Motor neuron (in vitro differentiated cells): ENCODE measurements around the gene DOC2A. TPM values are rescaled to one million over a fixed set of nuclear protein-coding genes. Genes with fewer than 3 reads are reported as not detected.
A peak's percentile ranks its signal among the peaks of the same experiment; 100 is the strongest.

ENCODE experiments used
- ATAC-seq, 8 experiments: fragments of 200-7000 bp; cut with Tn5 transposase; replicated peaks in 6 of 8; 2 replicates each; pipeline ENCODE4 v1.8.0; 2021; ENCODE audit warnings: mild to moderate bottlenecking in 8 of 8, moderate library complexity in 8 of 8
- H3K27ac ChIP-seq, 2 donors: fragments of 250-450 bp; sonication (Bioruptor Pico); 2 replicates each; pipeline ENCODE4 v1.9.0; 2021; ENCODE audit warnings: antibody characterized with exemption in 2 of 2, mild to moderate bottlenecking in 2 of 2, moderate library complexity in 1 of 2
- H3K4me1 ChIP-seq, 2 donors: fragments of 250-450 bp; sonication (Bioruptor Pico); replicated peaks in 1 of 2; 2 replicates each; pipeline ENCODE4 v1.6.1; 2021; ENCODE audit warnings: antibody characterized with exemption in 2 of 2, mild to moderate bottlenecking in 2 of 2, moderate library complexity in 1 of 2
- H3K4me3 ChIP-seq, 5 donors: fragments of 250-450 bp; sonication (Bioruptor Pico); 2 replicates each; pipeline ENCODE4 v1.9.0; 2021; ENCODE audit warnings: antibody characterized with exemption in 5 of 5, mild to moderate bottlenecking in 5 of 5, moderate library complexity in 4 of 5
- WGBS, 10 experiments: fragments of 450-650 bp; shearing (Covaris generic); methylation state at CpG; one replicate each; pipeline ENCODE4 v1.0.0; 2022; 5-methylcytosine and 5-hydroxymethylcytosine counted together
- in situ Hi-C, 9 experiments: fragments of 400-800 bp; cut with MboI; loops; one replicate each; pipeline ENCODE4 v1.15.0; 2021; ENCODE audit warnings: low sequenced_read_pairs in 9 of 9, low pct_unique_long_range_greater_than_20kb in 2 of 9; ENCODE audit not compliant: unreplicated experiment in 9 of 9
- total RNA-seq, 8 experiments: library from RNA; unstranded; fragments of 300-600 nt; gene quantifications; 2 replicates each; pipeline versions ENCODE4 v1.2.3 to v1.2.4, GENCODE V29; 2022

Gene DOC2A
- total RNA-seq, 8 experiments from 2014 or later: 0.31 to 8.1 (median 4.0) TPM

DNA sequence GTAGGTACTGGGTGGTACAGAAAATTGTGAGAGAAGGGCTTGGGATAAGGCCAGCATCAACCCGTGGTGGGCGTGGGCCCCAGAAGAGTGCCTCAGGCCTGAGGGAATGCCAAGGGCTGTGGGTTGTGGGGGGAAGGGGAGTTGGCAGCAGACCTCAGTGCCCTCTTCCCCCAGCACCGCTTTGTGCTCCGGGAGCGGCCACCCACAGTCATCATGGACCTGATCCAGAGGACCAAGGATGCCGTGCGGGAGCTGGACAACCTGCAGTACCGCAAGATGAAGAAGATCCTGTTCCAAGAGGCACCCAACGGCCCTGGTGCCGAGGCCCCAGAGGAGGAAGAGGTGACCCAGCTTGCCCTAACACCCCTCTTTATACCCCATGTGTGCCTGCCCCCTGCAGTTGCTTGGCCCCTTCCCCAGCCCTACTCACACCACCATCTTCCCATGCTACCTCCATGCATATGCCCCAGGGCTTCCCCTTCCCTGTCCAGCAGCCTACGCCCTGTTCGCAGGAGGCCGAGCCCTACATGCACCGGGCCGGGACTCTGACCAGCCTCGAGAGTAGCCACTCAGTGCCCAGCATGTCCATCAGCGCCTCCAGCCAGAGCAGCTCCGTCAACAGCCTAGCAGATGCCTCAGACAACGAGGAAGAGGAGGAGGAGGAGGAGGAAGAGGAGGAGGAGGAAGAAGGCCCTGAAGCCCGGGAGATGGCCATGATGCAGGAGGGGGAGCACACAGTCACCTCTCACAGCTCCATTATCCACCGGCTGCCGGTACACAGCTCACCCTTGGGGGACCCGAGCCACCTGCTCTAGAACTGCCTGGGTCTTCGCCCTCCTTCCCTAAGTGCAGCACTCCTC lies 28.0 kb downstream of the DOC2A start:
- in situ Hi-C loops: no loop called here
- 20 to 100% (median 95%) methylated on average over 1 to 11 of the region's 24 CpGs; no CpG with 5 or more reads in 5 of the 10 experiments for WGBS, 10 experiments
- no peak overlapping the region for H3K4me3 ChIP-seq
- ATAC-seq: peak in 1 of 8 experiments; percentile 14
- H3K4me1 ChIP-seq: no peaks in the 10 kb centered on the region
- H3K27ac ChIP-seq: no peak overlapping the region

DNA sequence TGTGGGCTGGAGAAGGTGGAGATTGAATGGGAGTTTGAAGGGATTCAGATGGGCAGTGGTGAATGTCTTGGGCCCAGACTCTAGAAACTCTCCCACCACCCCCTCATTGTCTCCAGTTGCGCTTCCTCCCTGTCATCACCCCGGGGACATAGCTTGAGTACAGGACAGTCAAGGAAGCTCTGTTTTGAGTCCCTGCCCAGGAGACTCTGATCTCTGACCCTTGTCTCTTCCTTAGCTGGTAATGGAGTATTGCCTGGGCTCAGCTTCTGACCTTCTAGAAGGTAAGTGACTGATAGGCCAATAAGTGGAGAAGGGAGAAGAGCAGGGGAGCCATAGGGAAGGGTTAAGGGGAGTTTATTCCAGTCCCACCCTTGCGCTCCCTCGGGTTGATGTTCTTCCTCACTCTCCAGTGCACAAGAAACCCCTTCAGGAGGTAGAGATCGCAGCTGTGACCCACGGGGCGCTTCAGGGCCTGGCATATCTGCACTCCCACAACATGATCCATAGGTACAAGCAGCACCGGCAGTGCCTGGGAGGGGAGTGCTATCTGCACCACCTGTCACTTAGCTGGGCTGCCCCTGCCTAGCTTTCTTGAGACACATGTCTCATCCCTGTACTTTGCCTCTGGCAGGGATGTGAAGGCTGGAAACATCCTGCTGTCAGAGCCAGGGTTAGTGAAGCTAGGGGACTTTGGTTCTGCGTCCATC lies 32.1 kb downstream of the DOC2A start:
- H3K4me3 ChIP-seq: no peak overlapping the region
- WGBS, 10 experiments: 67 to 100% (median 99%) methylated on average over 1 to 8 of the region's 9 CpGs; no CpG with 5 or more reads in 3 of the 10 experiments

GRCh38 chr16:29978081-29978480 lies 32.7 kb downstream of the DOC2A start:
- Histone ChIP-seq H3K27ac (no peak overlapping the region), H3K4me3 (no peak overlapping the region), H3K4me1 (peaks cover 21% of the 10 kb centered on the region in 2 donors)
- in situ Hi-C loops: no loop called here
- 91 to 100% methylated on average over 1 to 3 of the region's 9 CpGs; no CpG with 5 or more reads in 8 of the 10 experiments for WGBS, 10 experiments
- no peak for ATAC-seq

More for the DNA sequence above, 32.1 kb downstream of the DOC2A start:
- Histone ChIP-seq H3K4me1 (peaks cover 21% of the 10 kb centered on the region in 2 donors), H3K27ac (no peak overlapping the region)
- ATAC-seq: no peak
- in situ Hi-C loops: no loop called here

- Histone ChIP-seq H3K4me3 (no peak overlapping the region), H3K4me1 (peaks cover 21% of the 10 kb centered on the region in 2 donors), H3K27ac (no peak overlapping the region)
- ATAC-seq: no peak
- in situ Hi-C loops: no loop called here
- WGBS, 10 experiments: 80 to 100% (median 85%) methylated on average over 1 to 5 of the region's 9 CpGs; no CpG with 5 or more reads in 4 of the 10 experiments
Measured at GRCh38 chr16:29977063-29977825, 33.6 kb downstream of the DOC2A start.

- in situ Hi-C loops: no loop called here
- Histone ChIP-seq H3K4me3 (peak overlapping the region; percentile 48 to 76 (median 61)), H3K27ac (no peak overlapping the region), H3K4me1 (peaks cover 21% of the 10 kb centered on the region in 2 donors)
- no peak for ATAC-seq
- 14 to 47% (median 34%) methylated on average over 2 to 5 of the region's 6 CpGs; no CpG with 5 or more reads in 5 of the 10 experiments for WGBS, 10 experiments
Measured at GRCh38 chr16:29975811-29976511, 34.9 kb downstream of the DOC2A start.

GRCh38 chr16:29975134-29975538 lies 35.7 kb downstream of the DOC2A start:
- no peak overlapping the region for H3K27ac ChIP-seq
- no peak for ATAC-seq
- H3K4me3 ChIP-seq: peak overlapping the region; percentile 48 to 76 (median 61)
- H3K4me1 ChIP-seq: peaks cover 21% of the 10 kb centered on the region in 2 donors
- whole genome bisulfite sequencing, 10 experiments: 20 to 83% (median 63%) methylated on average over 2 to 3 of the region's 5 CpGs; no CpG with 5 or more reads in 4 of the 10 experiments
- in situ Hi-C loops: no loop called here

GRCh38 chr16:29974291-29975133 lies 36.3 kb downstream of the DOC2A start:
- H3K27ac ChIP-seq: peak overlapping the region; percentile 74 to 77
- WGBS, 10 experiments: 0 to 58% (median 20%) methylated on average over 2 to 8 of the region's 31 CpGs; no CpG with 5 or more reads in 3 of the 10 experiments
- peak overlapping the region; percentile 48 to 76 (median 61) for H3K4me3 ChIP-seq
- ATAC-seq: no peak
- peaks cover 21% of the 10 kb centered on the region in 2 donors for H3K4me1 ChIP-seq
- in situ Hi-C loops: loop anchor here in 1 of 9 experiments (25.0 kb wide), 1 partner anchor 112 kb away; the partner anchor contains the start of gene CDIPT

- Histone ChIP-seq H3K4me1 (peaks cover 21% of the 10 kb centered on the region in 2 donors), H3K27ac (peak within 1 kb of the TSS; percentile 74 to 77), H3K4me3 (peak within 1 kb of the TSS; percentile 48 to 76 (median 61))
- WGBS, 10 experiments: 0 to 60% (median 4%) methylated on average over 1 to 13 of the region's 75 CpGs; no CpG with 5 or more reads in 3 of the 10 experiments
- peak; percentile 96 to 99 (median 98) for ATAC-seq
- in situ Hi-C loops: loop anchor here in 1 of 9 experiments (25.0 kb wide), 1 partner anchor 111 kb away; the partner anchor contains the start of gene CDIPT
Measured at GRCh38 chr16:29973384-29974246, 37.2 kb downstream of the DOC2A start, which contains the start of gene TAOK2. TAOK2 (plus strand) TSS chr16:29973868; CDS start chr16:29977773, 3,905 bp downstream.

DNA sequence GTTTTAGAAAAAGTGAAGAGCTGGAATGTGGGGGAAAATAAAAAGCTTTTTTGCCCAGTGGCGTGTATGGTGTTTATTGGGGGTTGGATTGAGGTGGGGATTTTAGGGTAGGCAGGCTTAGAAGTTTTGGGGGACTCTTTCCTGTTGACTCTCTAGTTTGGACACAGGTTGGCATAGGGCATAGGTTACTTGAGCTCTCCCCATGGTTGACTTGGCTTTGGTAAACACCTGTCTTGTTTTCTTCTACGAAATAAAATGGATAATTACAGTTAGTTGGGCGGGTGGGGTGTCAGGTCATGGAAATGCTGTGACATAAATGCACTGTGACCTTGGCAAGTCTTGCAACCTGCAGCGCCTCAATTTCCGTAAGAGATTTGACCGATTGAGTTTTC lies 37.8 kb downstream of the DOC2A start:
- 50 to 92% (median 83%) methylated on average over 1 to 3 of the region's 6 CpGs; no CpG with 5 or more reads in 3 of the 10 experiments for WGBS, 10 experiments
- peaks cover 21% of the 10 kb centered on the region in 2 donors for H3K4me1 ChIP-seq
- in situ Hi-C loops: loop anchor here in 1 of 9 experiments (25.0 kb wide), 1 partner anchor 111 kb away; the partner anchor contains the start of gene CDIPT
- no peak overlapping the region for H3K27ac ChIP-seq
- no peak for ATAC-seq
- peak overlapping the region in 1 of 5 donors; percentile 76 for H3K4me3 ChIP-seq

DNA sequence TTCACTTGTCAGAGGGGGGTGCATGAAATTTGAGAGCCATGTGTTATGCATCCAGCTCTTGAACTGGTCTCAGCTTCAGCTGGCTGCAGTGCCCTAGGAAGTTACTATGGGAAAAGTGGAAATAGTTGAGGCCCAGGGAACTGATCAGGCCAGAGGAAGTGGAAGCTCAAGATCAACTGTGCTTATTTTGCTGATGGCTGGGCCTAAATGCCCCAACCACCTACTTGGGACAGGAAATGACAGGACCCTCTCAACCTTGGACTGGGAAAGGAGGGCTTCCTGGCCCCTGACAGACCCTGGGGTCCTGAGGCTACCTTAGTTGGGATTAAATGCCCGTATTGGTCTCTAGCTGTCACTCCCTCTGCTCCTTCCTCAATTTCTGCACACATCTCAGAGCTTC lies 38.3 kb downstream of the DOC2A start:
- 83 to 100% methylated on average over 1 of the region's 1 CpG; no CpG with 5 or more reads in 8 of the 10 experiments for WGBS, 10 experiments

More for the DNA sequence above, 38.3 kb downstream of the DOC2A start:
- no peak overlapping the region for H3K27ac ChIP-seq
- in situ Hi-C loops: loop anchor here in 1 of 9 experiments (25.0 kb wide), 1 partner anchor 110 kb away; the partner anchor contains the start of gene CDIPT
- H3K4me3 ChIP-seq: no peak overlapping the region
- no peak for ATAC-seq
- peaks cover 21% of the 10 kb centered on the region in 2 donors for H3K4me1 ChIP-seq
